Measurements from ENCODE around the gene LRRC46. TPM values are rescaled to one million over a fixed set of nuclear protein-coding genes. Genes with fewer than 3 reads are reported as not detected.
A peak's percentile ranks its signal among the peaks of the same experiment; 100 is the strongest.

Gene LRRC46
- total RNA-seq, 4 donors from 2014 or later: 0.20 TPM; not detected in 3

DNA sequence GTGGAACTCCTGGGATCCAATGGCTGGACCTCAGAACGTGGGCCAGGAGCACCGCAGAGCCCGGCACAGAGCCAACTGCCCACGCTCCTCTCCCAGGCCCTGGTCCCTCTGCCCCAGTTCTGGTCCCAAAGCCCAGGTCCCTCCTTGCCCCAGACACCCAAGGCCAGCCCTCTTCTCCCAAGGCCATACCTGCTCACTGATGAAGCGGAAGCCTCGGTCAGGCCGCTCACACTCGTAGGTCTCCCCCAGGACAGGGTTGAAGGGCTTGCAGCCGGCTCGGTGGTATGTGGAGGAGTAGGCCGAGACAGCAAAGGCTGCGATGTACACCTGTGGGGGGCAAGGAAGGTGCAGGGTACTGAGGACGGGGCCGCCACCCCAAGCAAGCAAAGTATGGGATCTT, 18.4 kb upstream of the LRRC46 start:
- peaks cover 0 to 16% of the 10 kb centered on the region in 2 donors for H3K4me1 ChIP-seq
- DNase-seq (peak in 1 of 2 donors; percentile 4), ATAC-seq (no peak)
- H3K27ac ChIP-seq: peak overlapping the region in 1 of 4 donors; percentile 33
- peaks cover 0 to 45% of the 10 kb centered on the region in 2 donors for H3K36me3 ChIP-seq
- in situ Hi-C loops (cut with MboI; ENCODE audit: low sequenced_read_pairs in 4 of 4) (no loop called here), intact Hi-C loops (cut with DNase I; ENCODE audit: low total_unique reads) (no loop called here)
- no peak overlapping the region for H3K4me3 ChIP-seq
- TF ChIP-seq, protein P1, sequence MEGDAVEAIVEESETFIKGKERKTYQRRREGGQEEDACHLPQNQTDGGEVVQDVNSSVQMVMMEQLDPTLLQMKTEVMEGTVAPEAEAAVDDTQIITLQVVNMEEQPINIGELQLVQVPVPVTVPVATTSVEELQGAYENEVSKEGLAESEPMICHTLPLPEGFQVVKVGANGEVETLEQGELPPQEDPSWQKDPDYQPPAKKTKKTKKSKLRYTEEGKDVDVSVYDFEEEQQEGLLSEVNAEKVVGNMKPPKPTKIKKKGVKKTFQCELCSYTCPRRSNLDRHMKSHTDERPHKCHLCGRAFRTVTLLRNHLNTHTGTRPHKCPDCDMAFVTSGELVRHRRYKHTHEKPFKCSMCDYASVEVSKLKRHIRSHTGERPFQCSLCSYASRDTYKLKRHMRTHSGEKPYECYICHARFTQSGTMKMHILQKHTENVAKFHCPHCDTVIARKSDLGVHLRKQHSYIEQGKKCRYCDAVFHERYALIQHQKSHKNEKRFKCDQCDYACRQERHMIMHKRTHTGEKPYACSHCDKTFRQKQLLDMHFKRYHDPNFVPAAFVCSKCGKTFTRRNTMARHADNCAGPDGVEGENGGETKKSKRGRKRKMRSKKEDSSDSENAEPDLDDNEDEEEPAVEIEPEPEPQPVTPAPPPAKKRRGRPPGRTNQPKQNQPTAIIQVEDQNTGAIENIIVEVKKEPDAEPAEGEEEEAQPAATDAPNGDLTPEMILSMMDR (IDR thresholded peaks at IDR 0.05 in 4 of 5, conservative IDR thresholded peaks at IDR 0.05 in 1 of 5): no peak
- TF ChIP-seq POLR2A (IDR thresholded peaks at IDR 0.05): no peak
- no peaks in the 10 kb centered on the region for H3K27me3 ChIP-seq
- H3K9me3 ChIP-seq: no peaks in the 10 kb centered on the region

DNA sequence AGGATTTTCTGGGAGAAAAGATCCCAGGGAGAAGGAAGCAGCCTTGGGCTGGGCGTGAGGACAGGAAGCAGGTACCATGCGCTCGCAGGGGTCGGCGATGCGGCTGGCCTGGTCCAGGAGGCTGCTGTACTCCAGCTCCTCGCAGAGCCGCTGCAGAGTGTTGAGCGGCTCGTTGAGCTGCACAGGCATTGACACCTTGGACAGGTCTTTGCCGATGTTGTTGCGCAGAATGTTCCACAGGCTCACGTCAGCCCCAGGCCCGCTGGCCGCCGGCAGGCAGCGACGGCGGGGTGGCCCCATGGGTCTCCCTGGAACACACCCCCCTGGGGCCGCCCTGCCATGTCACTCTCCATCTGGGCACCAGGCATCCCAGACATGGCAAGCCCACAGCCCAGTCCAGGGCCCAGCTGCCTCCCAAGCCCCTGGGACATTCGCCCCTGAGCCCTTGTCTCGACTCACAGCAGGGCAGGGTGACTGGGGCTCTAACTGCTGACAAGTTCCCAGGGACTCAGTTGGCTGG, 17.9 kb upstream of the LRRC46 start:
- ATAC-seq: no peak
- H3K4me1 ChIP-seq: peaks cover 0 to 16% of the 10 kb centered on the region in 2 donors
- DNase-seq: peak in 1 of 2 donors; percentile 8
- H3K36me3 ChIP-seq: peaks cover 0 to 45% of the 10 kb centered on the region in 2 donors
- H3K27me3 ChIP-seq: no peaks in the 10 kb centered on the region
- TF ChIP-seq POLR2A (IDR thresholded peaks at IDR 0.05): no peak
- TF ChIP-seq, protein P1 (IDR thresholded peaks at IDR 0.05 in 4 of 5, conservative IDR thresholded peaks at IDR 0.05 in 1 of 5): no peak
- intact Hi-C loops (cut with DNase I; ENCODE audit: low total_unique reads) (no loop called here), in situ Hi-C loops (cut with MboI; ENCODE audit: low sequenced_read_pairs in 4 of 4) (no loop called here)
- H3K9me3 ChIP-seq: no peaks in the 10 kb centered on the region
- H3K27ac ChIP-seq: no peak overlapping the region
- H3K4me3 ChIP-seq: no peak overlapping the region

DNA sequence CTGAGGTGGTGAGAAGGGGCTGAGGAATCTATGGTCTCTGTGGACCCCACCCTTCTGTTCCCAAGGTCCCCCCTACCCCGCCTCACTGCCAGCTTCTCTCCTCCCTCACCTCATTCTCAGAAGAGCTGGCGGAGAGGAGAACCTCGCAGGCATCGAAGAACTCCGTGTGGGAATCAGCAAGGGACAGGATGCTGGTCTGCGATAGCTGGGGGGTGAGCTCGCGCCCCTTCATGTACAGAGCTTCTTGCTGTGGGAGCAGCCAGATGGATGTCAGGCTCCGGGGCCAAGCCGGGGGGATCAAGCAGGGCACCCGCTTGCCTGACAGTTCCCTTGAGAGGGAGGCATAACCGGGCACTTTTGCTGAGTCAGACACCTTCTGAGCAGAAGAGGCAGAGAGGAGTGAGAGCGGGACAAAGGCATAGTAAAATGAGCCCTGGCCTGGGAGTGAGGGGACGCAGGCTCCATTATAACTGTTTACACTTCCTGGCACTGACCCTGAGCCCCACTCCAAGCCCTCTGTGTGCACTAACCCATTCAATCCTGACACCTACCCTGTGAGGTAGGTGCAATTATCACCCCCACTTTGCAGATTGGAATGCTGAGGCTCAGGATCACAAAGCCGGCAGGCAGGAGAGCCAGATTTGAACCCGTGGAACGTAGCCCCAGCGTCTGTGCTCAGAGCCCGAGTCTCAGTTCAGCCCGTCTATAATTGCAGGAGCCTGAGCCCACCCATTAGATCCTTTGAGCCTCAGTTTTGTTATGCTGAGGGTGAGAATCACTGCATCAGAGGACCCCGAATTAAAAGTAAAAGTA, 16.2 kb upstream of the LRRC46 start:
- peaks cover 5 to 16% of the 10 kb centered on the region in 2 donors for H3K4me1 ChIP-seq
- no peak overlapping the region for H3K27ac ChIP-seq
- intact Hi-C loops (cut with DNase I; ENCODE audit: low total_unique reads) (no loop called here), in situ Hi-C loops (cut with MboI; ENCODE audit: low sequenced_read_pairs in 4 of 4) (no loop called here)
- H3K4me3 ChIP-seq: no peak overlapping the region
- ATAC-seq (no peak), DNase-seq (no peak)
- H3K36me3 ChIP-seq: peaks cover 0 to 38% of the 10 kb centered on the region in 2 donors
- TF ChIP-seq, protein P1 (IDR thresholded peaks at IDR 0.05 in 4 of 5, conservative IDR thresholded peaks at IDR 0.05 in 1 of 5): no peak
- H3K9me3 ChIP-seq: no peaks in the 10 kb centered on the region
- H3K27me3 ChIP-seq: no peaks in the 10 kb centered on the region

DNA sequence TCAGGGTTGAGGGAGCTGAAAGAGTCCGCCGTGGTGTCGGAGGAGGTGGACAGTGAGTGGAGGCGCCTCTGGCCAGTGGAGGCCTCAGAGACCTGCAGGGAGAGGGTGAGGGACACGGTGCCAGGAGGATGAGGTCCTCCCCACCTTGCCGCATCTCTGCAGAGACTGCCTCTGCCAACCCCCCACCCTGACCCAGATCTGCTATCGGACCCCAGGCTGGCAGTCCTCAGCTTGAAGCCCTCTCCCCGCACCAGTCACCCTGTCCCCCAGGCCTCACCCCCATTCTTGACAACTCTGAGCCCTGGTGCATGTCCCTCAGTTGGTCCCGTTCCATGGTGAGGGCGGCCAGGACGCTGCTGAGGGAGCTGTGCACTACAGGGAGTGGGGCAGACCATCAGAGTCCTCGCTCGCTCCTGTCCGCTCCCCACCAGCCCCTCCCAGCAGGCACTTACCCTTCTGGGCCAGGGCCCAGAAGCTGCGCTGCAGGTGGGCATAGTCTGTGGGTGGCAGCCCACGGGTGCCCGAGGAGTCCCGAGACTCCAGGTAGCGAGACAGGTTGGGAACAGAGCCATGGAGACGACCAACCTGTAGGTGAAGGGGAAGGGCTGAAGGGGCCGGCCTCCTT, 15.2 kb upstream of the LRRC46 start:
- no peak overlapping the region for H3K27ac ChIP-seq
- TF ChIP-seq POLR2A (IDR thresholded peaks at IDR 0.05): no peak
- TF ChIP-seq, protein P1 (IDR thresholded peaks at IDR 0.05 in 4 of 5, conservative IDR thresholded peaks at IDR 0.05 in 1 of 5): no peak
- no peaks in the 10 kb centered on the region for H3K9me3 ChIP-seq
- intact Hi-C loops (cut with DNase I; ENCODE audit: low total_unique reads): no loop called here
- DNase-seq: no peak
- no peak overlapping the region for H3K4me3 ChIP-seq
- no peaks in the 10 kb centered on the region for H3K27me3 ChIP-seq
- no peak for ATAC-seq
- peaks cover 0 to 38% of the 10 kb centered on the region in 2 donors for H3K36me3 ChIP-seq
- in situ Hi-C loops (cut with MboI; ENCODE audit: low sequenced_read_pairs in 4 of 4): no loop called here
- H3K4me1 ChIP-seq: peaks cover 14 to 21% of the 10 kb centered on the region in 2 donors
